Ovary (tissue), 3 donors: ENCODE measurements around the gene KLHL41.
"Not testable (repeated sequence)": the region's sequence is repeated elsewhere in the genome, so short reads cannot be mapped to it uniquely, and the experiment has no call there.

Source experiments
- CTCF ChIP-seq, 3 donors: fragments of 450-650 bp in 2 of 3; fragments of 200-600 bp in 1 of 3; IDR thresholded peaks; one replicate each; pipeline versions ENCODE4 v1.5.1 to v1.8.0; 2016 to 2022; ENCODE audit warnings: antibody characterized with exemption in 3 of 3, mild to moderate bottlenecking in 1 of 3
- EP300 ChIP-seq: sonication (generic); formaldehyde crosslinking; IDR thresholded peaks from one replicate; pipeline ENCODE4 v1.6.1; 2017; ENCODE audit warnings: antibody characterized with exemption
- POLR2A ChIP-seq: fragments of 450-650 bp; IDR thresholded peaks from one replicate; pipeline ENCODE4 v1.6.1; 2017; ENCODE audit warnings: antibody characterized with exemption, mild to moderate bottlenecking, moderate library complexity
- donor health status: DM: no; HTN: no; CAD: no.

- TF ChIP-seq POLR2A; CTCF (IDR thresholded peaks at IDR 0.05); EP300: not testable (repeated sequence)
These were observed 5.3 kb downstream of the KLHL41 start for GRCh38 chr2:169514758-169515157.
